Activated CD4-positive, alpha-beta T cell treated with anti-CD3 and anti-CD28 coated beads for 24 hours (primary cell): Measurements from ENCODE around the gene RFTN1.

Source experiments
- DNase-seq, 2 donors: peaks; one replicate each; pipeline ENCODE4 v3.0.0-alpha.2; 2020; ENCODE audit warnings: low read depth in 2 of 2

The RFTN1 gene

GRCh38 chr3:16487511-16488175, 25.9 kb downstream of the RFTN1 start:
- no peak for DNase-seq

GRCh38 chr3:16486951-16487480, 26.5 kb downstream of the RFTN1 start:
- no peak for DNase-seq

- DNase-seq: no peak
Observed at GRCh38 chr3:16486201-16486600, 27.3 kb downstream of the RFTN1 start.

GRCh38 chr3:16485395-16485992, 28.0 kb downstream of the RFTN1 start:
- no peak for DNase-seq

GRCh38 chr3:16484984-16485383, 28.5 kb downstream of the RFTN1 start:
- no peak for DNase-seq

- DNase-seq: no peak
Observed at GRCh38 chr3:16484216-16484615, 29.3 kb downstream of the RFTN1 start.

GRCh38 chr3:16482770-16483531, 30.5 kb downstream of the RFTN1 start:
- DNase-seq: no peak

GRCh38 chr3:16482194-16482769, 31.2 kb downstream of the RFTN1 start:
- DNase-seq: no peak

GRCh38 chr3:16481546-16481897, 32.0 kb downstream of the RFTN1 start:
- DNase-seq: no peak

- DNase-seq: no peak
Observed at GRCh38 chr3:16480861-16481545, 32.5 kb downstream of the RFTN1 start.

- no peak for DNase-seq
Observed at GRCh38 chr3:16478516-16478915, 35.0 kb downstream of the RFTN1 start.

- no peak for DNase-seq
Observed at GRCh38 chr3:16477521-16477920, 36.0 kb downstream of the RFTN1 start.

GRCh38 chr3:16477056-16477455, 36.4 kb downstream of the RFTN1 start:
- DNase-seq: no peak

- DNase-seq: no peak
Observed at GRCh38 chr3:16476636-16477035, 36.9 kb downstream of the RFTN1 start.

- DNase-seq: no peak
Observed at GRCh38 chr3:16475766-16476165, 37.7 kb downstream of the RFTN1 start.

GRCh38 chr3:16474920-16475319, 38.6 kb downstream of the RFTN1 start:
- DNase-seq: no peak

- DNase-seq: no peak
Observed at GRCh38 chr3:16474216-16474615, 39.3 kb downstream of the RFTN1 start.

GRCh38 chr3:16472593-16472992, 40.9 kb downstream of the RFTN1 start:
- DNase-seq: no peak

GRCh38 chr3:16471897-16472296, 41.6 kb downstream of the RFTN1 start:
- no peak for DNase-seq

GRCh38 chr3:16470590-16470989, 42.9 kb downstream of the RFTN1 start:
- DNase-seq: no peak

GRCh38 chr3:16468336-16469098, 45.0 kb downstream of the RFTN1 start:
- DNase-seq: no peak
